ENCODE results near the gene AKT1S1. TPM values are rescaled to one million over a fixed set of nuclear protein-coding genes. Genes with fewer than 3 reads are reported as not detected.
"Not testable (repeated sequence)": the region's sequence is repeated elsewhere in the genome, so short reads cannot be mapped to it uniquely, and the experiment has no call there.

Gene AKT1S1
- total RNA-seq (10 to 100 TPM; 28.4 to 30.4 TPM), polyA plus RNA-seq (1 to 10 TPM; 2.6 to 4.5 (median 3.9) TPM), total RNA-seq (24.7 to 35.9 (median 30.6) reads per million in 6 experiments)

- peak; percentile 67 to 72 for ATAC-seq
- POLR2A ChIA-PET: interaction anchor here (0.5 to 5.2 kb wide), 31 partner anchors 9 to 1513 kb away, joined by 3 to 62 read pairs (median 5); partner anchors contain the start of genes AP2A1, ATF5, FUZ and IL4I1
- Mint-ChIP-seq H3K9me3 (no peaks in the 10 kb centered on the region), H3K4me3 (no peak within 1 kb of the TSS), H3K36me3 (peaks cover 0 to 29% (median 0%) of the 10 kb centered on the region in 3 donors), H3K27ac (no peak within 1 kb of the TSS), H3K27me3 (no peaks in the 10 kb centered on the region), H3K4me1 (peaks cover 15 to 33% (median 22%) of the 10 kb centered on the region in 4 donors)
- DNase-seq: peak; percentile 91 to 100 (median 99)
These were observed at the start of gene AKT1S1, which contains the start of gene TBC1D17 for GRCh38 chr19:49877020-49877878. AKT1S1 (minus strand) TSS chr19:49877355; CDS start chr19:49873295, 4,060 bp downstream. TBC1D17 (plus strand) TSS chr19:49877702; CDS start chr19:49877724, 22 bp downstream.

DNA sequence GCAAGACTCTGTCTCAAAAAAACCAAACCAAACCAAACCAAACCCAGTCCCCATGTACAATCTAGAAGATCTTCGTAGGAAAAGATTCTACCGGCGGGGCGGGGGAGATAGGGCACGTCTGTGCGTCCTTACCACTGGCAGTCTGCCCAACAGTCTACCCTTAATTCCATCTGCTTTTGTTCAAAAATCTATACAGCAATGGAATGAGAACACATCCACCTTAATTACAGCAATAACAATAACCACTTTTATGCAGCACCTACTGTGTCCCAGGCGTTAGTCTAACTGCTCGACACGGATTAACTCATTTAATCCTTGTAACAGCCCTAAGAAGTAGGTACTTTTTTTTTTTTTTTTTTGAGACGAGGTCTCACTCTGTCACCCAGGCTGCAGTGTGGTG, 49.4 kb upstream of the AKT1S1 start:
- H3K4me1 Mint-ChIP-seq: peaks cover 35 to 72% (median 55%) of the 10 kb centered on the region in 4 donors
- peaks cover 0 to 5% (median 0%) of the 10 kb centered on the region in 5 donors for H3K27me3 Mint-ChIP-seq
- DNase-seq (no peak), ATAC-seq (no peak)
- peak overlapping the region in 4 of 10 donors; percentile 4 to 65 (median 26) for H3K4me3 Mint-ChIP-seq
- peaks cover 0 to 41% (median 4%) of the 10 kb centered on the region in 3 donors for H3K36me3 Mint-ChIP-seq
- POLR2A ChIA-PET: interaction anchor here (0.7 kb wide), 1 partner anchor 15 kb away, joined by 5 read pairs; no protein-coding TSS in a partner anchor
- peak overlapping the region in 1 of 10 donors; percentile 24 for H3K27ac Mint-ChIP-seq
- no peaks in the 10 kb centered on the region for H3K9me3 Mint-ChIP-seq

DNA sequence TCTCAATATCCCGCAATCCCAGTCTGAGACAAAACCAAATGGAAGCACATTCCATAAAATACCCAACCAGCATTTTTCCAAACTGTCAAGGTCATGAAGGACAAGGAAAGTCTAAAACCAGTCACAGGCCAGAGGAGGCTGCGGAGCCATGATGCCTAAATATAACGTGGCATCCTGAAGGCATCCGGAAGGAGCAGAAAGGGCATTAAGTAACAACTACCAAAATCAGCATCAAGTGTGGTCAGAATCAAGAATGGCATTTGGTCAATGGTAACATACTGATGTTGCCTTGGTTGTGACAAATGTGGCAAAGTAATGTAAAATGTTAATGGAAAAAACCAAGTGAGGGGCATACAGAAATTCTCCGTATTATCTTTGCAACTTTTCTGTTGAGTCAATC, 48.3 kb upstream of the AKT1S1 start:
- peaks cover 0 to 5% (median 0%) of the 10 kb centered on the region in 5 donors for H3K27me3 Mint-ChIP-seq
- peak overlapping the region in 1 of 10 donors; percentile 52 for H3K27ac Mint-ChIP-seq
- H3K4me1 Mint-ChIP-seq: peaks cover 35 to 70% (median 52%) of the 10 kb centered on the region in 4 donors
- POLR2A ChIA-PET: no interaction called here
- peak overlapping the region in 2 of 10 donors; percentile 3 to 29 for H3K4me3 Mint-ChIP-seq
- peaks cover 0 to 44% (median 4%) of the 10 kb centered on the region in 3 donors for H3K36me3 Mint-ChIP-seq
- no peak for ATAC-seq
- H3K9me3 Mint-ChIP-seq: no peaks in the 10 kb centered on the region
- no peak for DNase-seq

GRCh38 chr19:49924881-49925210, 47.7 kb upstream of the AKT1S1 start:
- H3K4me3 Mint-ChIP-seq, ATAC-seq, H3K27ac Mint-ChIP-seq, DNase-seq, H3K27me3 Mint-ChIP-seq, POLR2A ChIA-PET, H3K9me3 Mint-ChIP-seq: not testable (repeated sequence)
- H3K36me3 Mint-ChIP-seq: peaks cover 0 to 44% (median 4%) of the 10 kb centered on the region in 3 donors
- H3K4me1 Mint-ChIP-seq: peaks cover 32 to 64% (median 48%) of the 10 kb centered on the region in 4 donors

- DNase-seq (no peak), ATAC-seq (no peak)
- H3K4me1 Mint-ChIP-seq: peaks cover 30 to 62% (median 44%) of the 10 kb centered on the region in 4 donors
- H3K27me3 Mint-ChIP-seq: no peaks in the 10 kb centered on the region
- no peak overlapping the region for H3K4me3 Mint-ChIP-seq
- no peaks in the 10 kb centered on the region for H3K9me3 Mint-ChIP-seq
- peaks cover 0 to 49% (median under 1%) of the 10 kb centered on the region in 3 donors for H3K36me3 Mint-ChIP-seq
- POLR2A ChIA-PET: no interaction called here
- peak overlapping the region in 1 of 10 donors; percentile 65 for H3K27ac Mint-ChIP-seq
These were observed 47.1 kb upstream of the AKT1S1 start for GRCh38 chr19:49924004-49924880.

DNA sequence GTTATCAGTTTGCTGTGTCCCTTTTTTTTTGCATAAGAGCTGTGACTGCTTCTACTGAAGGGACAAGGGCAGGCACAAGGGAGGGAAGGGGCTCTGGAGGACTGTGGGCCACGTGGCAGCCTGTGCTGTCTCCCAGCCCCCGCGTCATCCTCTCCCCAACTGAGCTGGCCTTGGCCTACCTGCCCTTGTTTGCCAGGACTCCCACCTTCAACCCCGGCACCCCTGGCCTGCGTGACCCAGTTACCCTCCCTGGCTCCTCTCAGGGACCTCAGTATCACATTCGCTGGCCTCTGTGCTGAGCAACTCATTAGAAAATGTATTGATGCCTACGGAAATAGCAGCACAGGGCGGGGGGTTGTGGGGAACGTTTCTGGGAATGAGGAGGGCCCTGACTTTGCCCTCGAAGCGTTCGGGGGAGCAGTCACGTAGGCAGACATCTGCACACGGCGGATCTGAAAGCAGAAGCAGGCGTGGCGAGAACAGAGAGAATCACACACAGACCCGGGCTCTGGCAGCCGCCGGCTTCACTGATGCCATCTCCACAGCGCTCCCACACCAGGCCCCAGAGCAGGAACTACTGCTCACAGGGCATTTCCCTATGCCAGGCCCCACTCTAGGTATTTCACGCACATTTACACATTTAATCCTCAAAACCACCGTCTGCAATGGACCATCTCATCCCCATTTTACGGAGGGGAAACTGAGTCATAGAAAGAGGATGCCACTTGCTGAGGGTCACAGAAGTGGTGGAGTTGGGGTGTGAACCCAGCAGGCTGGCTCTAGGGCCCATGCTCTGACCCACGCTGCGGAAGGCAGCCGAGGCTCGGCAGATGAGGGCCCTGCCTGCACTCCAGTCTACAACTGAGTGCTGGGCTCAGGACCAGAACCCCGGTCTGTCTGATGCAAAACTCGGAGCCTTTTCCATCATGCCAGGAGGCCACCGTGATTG, 46.2 kb upstream of the AKT1S1 start:
- H3K4me1 Mint-ChIP-seq: peaks cover 24 to 60% (median 39%) of the 10 kb centered on the region in 4 donors
- POLR2A ChIA-PET: no interaction called here
- H3K4me3 Mint-ChIP-seq: no peak overlapping the region
- H3K27ac Mint-ChIP-seq: peak overlapping the region in 1 of 10 donors; percentile 56
- ATAC-seq: no peak
- no peaks in the 10 kb centered on the region for H3K9me3 Mint-ChIP-seq
- H3K27me3 Mint-ChIP-seq: no peaks in the 10 kb centered on the region
- DNase-seq: no peak
- peaks cover 0 to 51% (median 0%) of the 10 kb centered on the region in 3 donors for H3K36me3 Mint-ChIP-seq

- no peak for ATAC-seq
These were observed 45.0 kb upstream of the AKT1S1 start for GRCh38 chr19:49921871-49922795.

GRCh38 chr19:49920624-49921363, 43.6 kb upstream of the AKT1S1 start:
- H3K4me1 Mint-ChIP-seq: peaks cover 20 to 46% (median 35%) of the 10 kb centered on the region in 4 donors
- H3K36me3 Mint-ChIP-seq: peaks cover 0 to 51% (median 0%) of the 10 kb centered on the region in 3 donors
- H3K27ac Mint-ChIP-seq: peak overlapping the region in 2 of 10 donors; percentile 11 to 41
- H3K4me3 Mint-ChIP-seq: no peak overlapping the region
- no peak for DNase-seq
- no peaks in the 10 kb centered on the region for H3K9me3 Mint-ChIP-seq
- ATAC-seq: no peak
- POLR2A ChIA-PET: no interaction called here
- H3K27me3 Mint-ChIP-seq: no peaks in the 10 kb centered on the region

More at GRCh38 chr19:49921871-49922795, 45.0 kb upstream of the AKT1S1 start:
- peaks cover 0 to 54% (median 0%) of the 10 kb centered on the region in 3 donors for H3K36me3 Mint-ChIP-seq
- no peaks in the 10 kb centered on the region for H3K9me3 Mint-ChIP-seq
- POLR2A ChIA-PET: interaction anchor here (0.7 kb wide), 1 partner anchor 22 kb away, joined by 3 read pairs; no protein-coding TSS in a partner anchor
- peaks cover 19 to 50% (median 31%) of the 10 kb centered on the region in 4 donors for H3K4me1 Mint-ChIP-seq
- no peak for DNase-seq
- peak overlapping the region in 2 of 10 donors; percentile 37 to 80 for H3K27ac Mint-ChIP-seq
- no peaks in the 10 kb centered on the region for H3K27me3 Mint-ChIP-seq
- no peak overlapping the region for H3K4me3 Mint-ChIP-seq

DNA sequence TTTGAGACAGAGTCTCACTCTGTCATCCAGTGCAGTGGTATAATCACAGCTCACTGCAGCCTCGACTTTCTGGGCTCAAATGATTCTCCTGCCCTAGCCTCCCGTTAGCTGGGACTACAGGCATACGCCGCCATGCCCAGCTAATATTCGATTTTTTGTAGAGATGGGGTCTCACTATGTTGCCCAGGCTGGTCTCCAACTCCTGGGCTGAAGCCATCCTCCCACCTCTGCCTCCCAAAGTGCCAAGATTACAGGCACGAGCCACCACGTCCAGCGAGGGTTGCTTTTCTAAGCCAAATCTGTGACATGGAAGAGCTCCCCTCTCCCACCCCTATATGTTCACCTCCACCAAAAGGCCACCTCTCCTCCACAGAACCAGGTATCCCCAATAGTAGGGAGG, 40.9 kb upstream of the AKT1S1 start:
- DNase-seq (no peak), ATAC-seq (no peak)
- Mint-ChIP-seq H3K36me3 (peaks cover 4 to 59% (median 5%) of the 10 kb centered on the region in 3 donors), H3K27ac (peak overlapping the region in 3 of 10 donors; percentile 47 to 63 (median 59)), H3K9me3 (no peaks in the 10 kb centered on the region), H3K4me3 (no peak overlapping the region), H3K27me3 (no peaks in the 10 kb centered on the region), H3K4me1 (peaks cover 26 to 38% (median 34%) of the 10 kb centered on the region in 4 donors)
- POLR2A ChIA-PET: no interaction called here

Data from naive thymus-derived CD8-positive, alpha-beta T cell (primary cell).